WERI-Rb-1 (cell line): ENCODE measurements around the gene PRELP.
"Not testable (repeated sequence)": the region's sequence is repeated elsewhere in the genome, so short reads cannot be mapped to it uniquely, and the experiment has no call there.

Experiments used
- DNase-seq: peaks from one replicate; pipeline ENCODE4 v3.0.0-alpha.2; 2020
- H3K27ac ChIP-seq: fragments of 250-450 bp; sonication (Bioruptor Pico); 2 replicates; pipeline ENCODE4 v1.5.1; 2020; ENCODE audit warnings: mild to moderate bottlenecking, moderate library complexity
- H3K27me3 ChIP-seq: fragments of 250-450 bp; sonication (Bioruptor Pico); 2 replicates; pipeline ENCODE4 v1.5.1; 2021; ENCODE audit warnings: mild to moderate bottlenecking, low read depth, moderate library complexity; ENCODE audit not compliant: insufficient read depth, severe bottlenecking
- H3K36me3 ChIP-seq: fragments of 250-450 bp; sonication (Bioruptor Pico); 2 replicates; pipeline ENCODE4 v1.5.1; 2020; ENCODE audit warnings: mild to moderate bottlenecking, moderate library complexity
- H3K4me3 ChIP-seq: 2 replicates; pipeline ENCODE4 v1.5.1; 2011; ENCODE audit warnings: low read depth, mild to moderate bottlenecking, control low read depth, low read length
- H3K9me3 ChIP-seq: fragments of 250-450 bp; sonication (Bioruptor Pico); 2 replicates; pipeline ENCODE4 v1.5.1; 2021; ENCODE audit warnings: mild to moderate bottlenecking, moderate library complexity; ENCODE audit not compliant: severe bottlenecking
- CTCF ChIP-seq: IDR thresholded peaks from 2 replicates; pipeline ENCODE4 v1.5.1; 2011; ENCODE audit warnings: low read depth, mild to moderate bottlenecking, control low read depth, inconsistent platforms, low read length

Gene PRELP

GRCh38 chr1:203462878-203463277 is 12.7 kb upstream of the PRELP start:
- H3K27me3 ChIP-seq: no peaks in the 10 kb centered on the region
- no peak for TF ChIP-seq CTCF
- no peaks in the 10 kb centered on the region for H3K9me3 ChIP-seq
- no peak overlapping the region for H3K27ac ChIP-seq
- H3K4me3 ChIP-seq: no peak overlapping the region
- H3K36me3 ChIP-seq: no peaks in the 10 kb centered on the region
- no peak for DNase-seq

- no peaks in the 10 kb centered on the region for H3K9me3 ChIP-seq
- TF ChIP-seq CTCF: peak; percentile 6; the same call in 1 of the 2 replicates
- peak; percentile 63 for DNase-seq
- H3K4me3 ChIP-seq: no peak overlapping the region
- H3K27ac ChIP-seq: peak overlapping the region; percentile 0; the same call in 1 of the 2 replicates
- no peaks in the 10 kb centered on the region for H3K36me3 ChIP-seq
- H3K27me3 ChIP-seq: no peaks in the 10 kb centered on the region
These were observed 12.0 kb upstream of the PRELP start for GRCh38 chr1:203463469-203464062.

- H3K36me3 ChIP-seq: no peaks in the 10 kb centered on the region
- TF ChIP-seq CTCF: no peak
- no peaks in the 10 kb centered on the region for H3K27me3 ChIP-seq
- H3K9me3 ChIP-seq: no peaks in the 10 kb centered on the region
- DNase-seq: no peak
- no peak overlapping the region for H3K27ac ChIP-seq
- no peak overlapping the region for H3K4me3 ChIP-seq
These were observed 11.4 kb upstream of the PRELP start for GRCh38 chr1:203464226-203464625.

GRCh38 chr1:203464743-203465142 is 10.9 kb upstream of the PRELP start:
- no peak for TF ChIP-seq CTCF
- DNase-seq: no peak
- Histone ChIP-seq H3K9me3 (no peaks in the 10 kb centered on the region), H3K27me3 (no peaks in the 10 kb centered on the region), H3K36me3 (no peaks in the 10 kb centered on the region), H3K27ac (no peak overlapping the region), H3K4me3 (no peak overlapping the region)

GRCh38 chr1:203465146-203465798 is 10.3 kb upstream of the PRELP start:
- Histone ChIP-seq H3K9me3 (no peaks in the 10 kb centered on the region), H3K27me3 (no peaks in the 10 kb centered on the region), H3K27ac (no peak overlapping the region), H3K36me3 (no peaks in the 10 kb centered on the region), H3K4me3 (no peak overlapping the region)
- DNase-seq: no peak
- no peak for TF ChIP-seq CTCF

GRCh38 chr1:203465948-203466347 is 9.7 kb upstream of the PRELP start:
- no peaks in the 10 kb centered on the region for H3K27me3 ChIP-seq
- H3K4me3 ChIP-seq: no peak overlapping the region
- H3K36me3 ChIP-seq: no peaks in the 10 kb centered on the region
- no peak for DNase-seq
- TF ChIP-seq CTCF: no peak
- H3K27ac ChIP-seq: no peak overlapping the region
- H3K9me3 ChIP-seq: no peaks in the 10 kb centered on the region

GRCh38 chr1:203466906-203467549 is 8.6 kb upstream of the PRELP start:
- DNase-seq, H3K27ac ChIP-seq, H3K4me3 ChIP-seq, H3K9me3 ChIP-seq, H3K27me3 ChIP-seq, H3K36me3 ChIP-seq: not testable (repeated sequence)
